COLO829 (cell line): ENCODE data around the gene PDRG1.
A peak's percentile ranks its signal among the peaks of the same experiment; 100 is the strongest.

ENCODE experiments used
- DNase-seq: peaks from one replicate; pipeline ENCODE4 v3.0.0; 2012; ENCODE audit warnings: low spot score

The PDRG1 gene

GRCh38 chr20:31951530-31952453 is at the start of gene PDRG1:
Gene PDRG1, minus strand, starts transcription at chr20:31952046. Its CDS starts 85 bp downstream, at chr20:31951961.
- peak; percentile 95 for DNase-seq

DNA sequence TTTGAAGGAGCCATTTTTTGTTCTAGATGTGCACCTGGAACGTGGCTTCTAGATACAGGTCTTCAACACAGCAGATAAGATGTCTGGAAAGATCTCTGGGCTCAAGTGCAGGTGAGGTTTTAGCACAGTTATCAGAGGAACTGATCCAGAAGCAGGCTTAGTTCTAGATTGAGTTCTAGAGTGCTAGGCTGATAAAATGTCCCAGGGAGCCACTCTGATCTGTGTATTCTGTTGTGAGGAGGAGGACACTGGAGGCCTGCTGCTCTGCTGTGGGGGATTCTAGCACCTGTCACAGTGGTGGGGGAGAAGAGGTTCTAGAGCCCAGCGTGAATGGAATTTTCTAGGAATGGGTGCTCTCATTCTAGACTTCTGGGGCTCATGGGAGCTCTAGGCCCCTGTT is 46.4 kb upstream of the PDRG1 start:
- DNase-seq = no peak

DNA sequence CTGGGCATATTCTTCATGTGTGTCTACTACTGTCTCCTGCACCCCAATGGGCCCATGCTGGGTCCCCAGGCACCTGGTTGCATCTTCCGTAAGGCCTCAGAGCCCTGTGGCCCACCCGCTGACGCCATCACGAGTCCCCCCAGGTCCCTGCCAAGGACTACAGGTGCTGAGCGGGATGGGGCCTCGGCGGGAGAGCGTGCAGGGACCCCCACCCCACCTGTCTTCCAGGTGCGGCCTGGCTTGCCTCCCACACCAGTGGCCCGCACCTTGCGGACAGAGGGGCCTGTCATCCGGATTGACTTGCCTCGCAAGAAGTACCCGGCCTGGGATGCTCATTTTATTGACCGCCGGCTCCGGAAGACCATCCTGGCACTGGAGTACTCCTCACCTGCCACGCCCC is 45.1 kb upstream of the PDRG1 start:
- no peak for DNase-seq

DNA sequence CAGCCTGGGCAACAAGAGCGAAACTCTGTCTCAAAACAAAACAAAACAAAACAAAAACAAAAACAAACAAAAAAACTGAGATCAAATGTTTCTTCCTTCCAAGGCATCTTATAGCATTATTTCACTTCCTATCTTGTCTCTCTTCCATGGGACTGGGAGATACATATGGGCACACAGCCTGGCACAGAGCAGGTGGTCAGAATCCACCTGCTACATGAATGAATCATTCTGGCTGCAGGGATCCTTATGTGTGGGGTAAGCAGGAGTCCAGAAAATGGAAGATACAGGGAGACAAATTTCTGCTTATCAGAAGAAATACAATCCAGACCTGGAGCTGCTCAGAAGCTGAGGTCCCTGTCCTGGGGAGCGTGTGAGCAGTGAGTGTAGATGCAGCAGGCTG is 40.2 kb upstream of the PDRG1 start:
- DNase-seq = no peak

DNA sequence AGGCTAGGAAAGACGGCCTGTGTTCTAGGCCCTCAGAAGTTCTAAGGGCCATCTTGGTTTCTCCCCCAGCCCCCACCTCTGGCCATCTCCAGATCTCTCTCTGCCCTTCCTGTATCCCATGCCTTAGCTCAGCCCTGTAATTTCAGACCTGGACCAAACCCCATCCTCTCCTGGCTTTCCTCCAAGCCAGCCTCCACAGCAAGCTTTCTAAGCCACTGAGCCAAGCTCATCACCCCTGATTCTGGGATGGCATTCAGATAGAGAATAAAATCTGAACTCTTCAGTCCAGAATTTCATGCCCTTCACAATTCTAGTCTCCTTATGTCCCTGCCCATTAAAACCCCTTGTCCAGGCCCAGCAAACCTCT is 39.5 kb upstream of the PDRG1 start:
- no peak for DNase-seq

GRCh38 chr20:31990641-31991338 is 38.9 kb upstream of the PDRG1 start:
- DNase-seq = no peak

- DNase-seq = no peak
Measured at GRCh38 chr20:31989030-31989645, 37.3 kb upstream of the PDRG1 start.

- DNase-seq = no peak
Measured at GRCh38 chr20:31988430-31989015, 36.7 kb upstream of the PDRG1 start.

- DNase-seq = no peak
Measured at GRCh38 chr20:31987744-31988143, 35.9 kb upstream of the PDRG1 start.

- DNase-seq = no peak
Measured at GRCh38 chr20:31984981-31985471, 33.2 kb upstream of the PDRG1 start.

DNA sequence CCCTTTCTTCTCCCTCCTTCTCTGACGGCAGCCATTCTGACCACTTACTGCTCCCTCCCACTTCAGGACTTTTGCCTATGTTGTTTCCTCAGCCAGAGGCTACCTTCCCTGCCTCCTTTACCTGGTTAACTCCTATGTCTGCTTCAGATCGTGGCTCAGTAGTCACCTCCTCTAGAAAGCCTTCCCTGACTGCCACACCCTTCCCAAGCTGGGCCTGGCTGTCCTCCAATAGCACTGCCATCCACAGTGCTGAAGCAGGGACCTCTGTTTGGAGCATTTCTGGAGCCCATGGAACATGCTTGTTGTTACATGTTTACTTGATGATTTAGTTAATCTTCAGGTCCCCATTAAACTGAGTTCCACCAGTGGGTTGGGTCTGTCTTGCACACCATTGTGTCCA is 29.9 kb upstream of the PDRG1 start:
- no peak for DNase-seq

GRCh38 chr20:31979713-31980426 is 28.0 kb upstream of the PDRG1 start:
- no peak for DNase-seq

DNA sequence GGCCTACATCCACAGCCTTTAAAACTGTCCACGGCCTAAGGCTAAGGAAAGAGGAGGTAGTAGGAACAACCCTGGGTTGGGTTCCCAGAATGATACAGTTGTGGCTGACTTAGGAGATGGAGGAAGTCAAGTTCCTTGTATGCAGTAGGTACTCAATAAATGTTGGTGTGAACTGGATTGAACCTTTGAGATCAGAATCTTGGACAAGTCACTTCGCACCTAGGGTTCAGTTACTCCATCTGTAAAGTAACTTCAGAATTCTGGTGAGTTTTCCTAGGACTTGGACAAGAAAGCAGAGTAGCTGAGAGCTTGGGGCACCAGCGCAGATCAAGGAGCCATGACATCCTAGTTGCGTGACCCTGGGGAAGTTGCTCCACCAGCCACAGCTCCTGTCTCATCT is 25.2 kb upstream of the PDRG1 start:
- no peak for DNase-seq

- no peak for DNase-seq
Measured at GRCh38 chr20:31975874-31976273, 24.0 kb upstream of the PDRG1 start.

DNA sequence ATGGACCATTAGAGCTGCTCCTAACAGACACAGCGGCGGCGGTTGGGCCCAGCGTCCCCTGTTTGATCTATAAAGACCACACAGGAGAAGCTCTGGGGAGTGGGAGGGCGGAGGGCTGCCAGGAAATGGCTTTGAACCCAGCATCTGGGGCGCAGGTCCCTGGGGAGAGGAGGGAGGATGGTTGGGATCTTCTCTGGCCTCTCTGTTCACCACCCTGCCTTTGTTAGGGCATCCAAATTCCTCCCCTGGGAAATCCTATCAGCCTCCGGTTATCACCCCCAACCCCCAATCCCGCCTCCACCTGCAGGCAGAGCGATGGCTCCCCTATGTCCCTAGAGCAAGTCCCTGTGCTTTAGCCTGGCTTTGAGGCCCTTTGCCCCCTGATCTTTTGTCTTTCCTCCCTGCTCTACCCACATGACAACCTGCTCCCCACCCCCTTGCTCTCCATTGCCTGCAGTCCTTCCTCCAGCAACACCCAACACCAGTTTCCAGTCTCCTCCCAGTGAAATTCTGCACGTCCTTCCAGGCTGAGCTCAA is 23.2 kb upstream of the PDRG1 start:
- no peak for DNase-seq

GRCh38 chr20:31974296-31974695 is 22.4 kb upstream of the PDRG1 start:
- no peak for DNase-seq

- DNase-seq = no peak
Measured at GRCh38 chr20:31972471-31973021, 20.7 kb upstream of the PDRG1 start.

GRCh38 chr20:31969991-31970390 is 18.1 kb upstream of the PDRG1 start:
- DNase-seq = no peak

DNA sequence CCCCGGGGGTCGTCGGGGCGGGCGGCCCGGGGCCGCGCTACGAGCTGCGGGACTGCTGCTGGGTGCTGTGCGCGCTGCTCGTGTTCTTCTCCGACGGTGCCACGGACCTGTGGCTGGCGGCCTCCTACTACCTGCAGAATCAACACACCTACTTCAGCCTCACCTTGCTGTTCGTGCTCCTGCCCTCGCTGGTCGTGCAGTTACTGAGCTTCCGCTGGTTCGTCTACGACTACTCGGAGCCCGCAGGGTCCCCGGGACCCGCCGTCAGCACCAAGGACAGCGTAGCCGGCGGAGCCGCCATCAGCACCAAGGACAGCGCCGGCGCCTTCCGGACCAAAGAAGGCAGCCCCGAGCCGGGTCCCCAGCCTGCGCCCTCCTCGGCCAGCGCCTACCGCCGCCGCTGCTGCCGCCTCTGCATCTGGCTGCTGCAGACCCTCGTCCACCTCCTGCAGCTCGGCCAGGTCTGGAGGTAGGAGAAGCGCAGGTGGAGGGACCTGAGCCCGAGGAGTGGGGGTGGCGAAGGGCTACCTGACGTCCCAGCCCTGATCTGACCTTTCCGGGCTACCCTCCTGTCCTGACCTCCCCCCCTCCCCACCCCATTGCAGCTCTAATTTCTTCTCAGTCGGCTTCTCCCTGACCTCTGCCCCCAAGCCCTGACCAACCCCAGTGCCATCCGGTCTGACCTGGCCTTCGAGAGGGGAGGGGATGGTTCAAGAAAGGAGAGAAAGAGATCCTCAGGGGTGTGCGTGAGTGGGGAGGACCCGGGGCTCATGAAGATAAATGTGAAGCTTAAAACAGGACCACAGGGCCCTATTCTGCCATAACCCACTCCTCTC is 16.7 kb upstream of the PDRG1 start:
- DNase-seq = peak; percentile 94

GRCh38 chr20:31967830-31968249 is 16.0 kb upstream of the PDRG1 start, which contains the start of gene XKR7:
Gene XKR7, plus strand, starts transcription at chr20:31968151. Its CDS starts 25 bp downstream, at chr20:31968176.
- no peak for DNase-seq
